Measurements from ENCODE around the gene RGCC.

The RGCC gene

GRCh38 chr13:41516166-41516565, 58.8 kb downstream of the RGCC start:
- no peak for DNase-seq (ENCODE audit: low spot score)

- no peak for DNase-seq (ENCODE audit: low spot score)
Observed at GRCh38 chr13:41516760-41517159, 59.4 kb downstream of the RGCC start.

- no peak for DNase-seq (ENCODE audit: low spot score)
Observed at GRCh38 chr13:41520016-41520659, 62.8 kb downstream of the RGCC start.

Measured in Ammon's horn (tissue), 1 donor.